Stimulated activated CD8-positive, alpha-beta memory T cell treated with anti-CD3 and anti-CD28 coated beads, Interleukin-2, amount 100 ng/mL, for 1 hour (primary cell): ENCODE measurements around the gene TRMT10B.
"Not testable (repeated sequence)": the region's sequence is repeated elsewhere in the genome, so short reads cannot be mapped to it uniquely, and the experiment has no call there.

Experiments used
- DNase-seq, 2 donors: peaks; one replicate each; pipeline ENCODE4 v3.0.0-alpha.2; 2020; ENCODE audit warnings: low read depth in 2 of 2

TRMT10B gene

GRCh38 chr9:37751704-37752103 lies 1.9 kb upstream of the TRMT10B start:
- DNase-seq, result not testable (repeated sequence)

- DNase-seq, result not testable (repeated sequence)
Observed at GRCh38 chr9:37752112-37752511, 1.5 kb upstream of the TRMT10B start.

- DNase-seq, result no peak
Observed at GRCh38 chr9:37752642-37753488, 740 bp upstream of the TRMT10B start.

- no peak for DNase-seq
Observed at GRCh38 chr9:37758747-37759146, 5.1 kb downstream of the TRMT10B start.

GRCh38 chr9:37760416-37761161 lies 7.0 kb downstream of the TRMT10B start:
- no peak for DNase-seq

- DNase-seq, result no peak
Observed at GRCh38 chr9:37761511-37761910, 7.9 kb downstream of the TRMT10B start.

GRCh38 chr9:37765263-37765662 lies 11.7 kb downstream of the TRMT10B start:
- DNase-seq, result not testable (repeated sequence)

GRCh38 chr9:37769306-37769705 lies 15.7 kb downstream of the TRMT10B start:
- no peak for DNase-seq

- no peak for DNase-seq
Observed at GRCh38 chr9:37769995-37770394, 16.4 kb downstream of the TRMT10B start.

GRCh38 chr9:37775216-37775919 lies 21.8 kb downstream of the TRMT10B start:
- no peak for DNase-seq

GRCh38 chr9:37776328-37776727 lies 22.7 kb downstream of the TRMT10B start:
- no peak for DNase-seq

- no peak for DNase-seq
Observed at GRCh38 chr9:37778534-37778933, 24.9 kb downstream of the TRMT10B start.

GRCh38 chr9:37784291-37784615 lies 30.6 kb downstream of the TRMT10B start:
- no peak for DNase-seq

GRCh38 chr9:37784616-37785483 lies 31.2 kb downstream of the TRMT10B start, which contains the start of gene EXOSC3:
TSS of gene EXOSC3 (minus strand) at chr9:37785064. CDS start at chr9:37785044, 20 bp downstream.
- DNase-seq, result peak; percentile 73 to 74

- no peak for DNase-seq
Observed at GRCh38 chr9:37787059-37787458, 33.5 kb downstream of the TRMT10B start.

- no peak for DNase-seq
Observed at GRCh38 chr9:37788332-37788731, 34.7 kb downstream of the TRMT10B start.

- DNase-seq, result no peak
Observed at GRCh38 chr9:37790096-37790495, 36.5 kb downstream of the TRMT10B start.

GRCh38 chr9:37792122-37792521 lies 38.5 kb downstream of the TRMT10B start:
- DNase-seq, result no peak

GRCh38 chr9:37796232-37796631 lies 42.6 kb downstream of the TRMT10B start:
- no peak for DNase-seq

- no peak for DNase-seq
Observed at GRCh38 chr9:37798677-37799076, 45.1 kb downstream of the TRMT10B start.

- DNase-seq, result peak; percentile 71 to 75
Observed at GRCh38 chr9:37800631-37801286, 47.2 kb downstream of the TRMT10B start, which contains the start of gene DCAF10. TSS of gene DCAF10 (plus strand) at chr9:37800797. CDS start at chr9:37800867, 70 bp downstream.
